Neutrophil (primary cell): ENCODE measurements around the gene GGT7.
A peak's percentile ranks its signal among the peaks of the same experiment; 100 is the strongest.

Source experiments
- H3K27ac ChIP-seq: fragments of 200-600 bp; sonication (generic); 2 replicates; pipeline ENCODE4 v1.5.1; 2016; ENCODE audit warnings: mild to moderate bottlenecking, moderate library complexity
- H3K27me3 ChIP-seq: fragments of 200-600 bp; sonication (generic); 2 replicates; pipeline ENCODE4 v1.6.0; 2016; ENCODE audit warnings: mild to moderate bottlenecking
- H3K36me3 ChIP-seq: fragments of 200-600 bp; sonication (generic); 2 replicates; pipeline ENCODE4 v1.5.1; 2017
- H3K4me1 ChIP-seq, 2 experiments: fragments of 200-600 bp in 1 of 2; sonication (generic) in 1 of 2; 1 replicate in 1 of 2; 2 replicates in 1 of 2; pipeline versions ENCODE4 v1.5.1 to v1.6.1; 2013 to 2016; ENCODE audit warnings: low read depth in 1 of 2, low read length in 1 of 2, mild to moderate bottlenecking in 1 of 2, moderate library complexity in 1 of 2; ENCODE audit not compliant: control insufficient read depth in 1 of 2, insufficient read depth in 1 of 2
- H3K4me3 ChIP-seq, 2 experiments: fragments of 200-600 bp in 1 of 2; sonication (generic) in 1 of 2; 1 replicate in 1 of 2; 2 replicates in 1 of 2; pipeline ENCODE4 v1.5.1; 2013 to 2016; ENCODE audit warnings: low read depth in 1 of 2, low read length in 1 of 2, mild to moderate bottlenecking in 1 of 2, moderate library complexity in 1 of 2
- H3K9me3 ChIP-seq: fragments of 200-600 bp; sonication (generic); 2 replicates; pipeline ENCODE4 v1.5.1; 2016
- TF ChIP-seq, protein P1 (sequence below): fragments of 200-600 bp; sonication (generic); IDR thresholded peaks from 2 replicates; pipeline ENCODE4 v1.5.1; 2016; ENCODE audit warnings: antibody characterized with exemption

The GGT7 gene

DNA sequence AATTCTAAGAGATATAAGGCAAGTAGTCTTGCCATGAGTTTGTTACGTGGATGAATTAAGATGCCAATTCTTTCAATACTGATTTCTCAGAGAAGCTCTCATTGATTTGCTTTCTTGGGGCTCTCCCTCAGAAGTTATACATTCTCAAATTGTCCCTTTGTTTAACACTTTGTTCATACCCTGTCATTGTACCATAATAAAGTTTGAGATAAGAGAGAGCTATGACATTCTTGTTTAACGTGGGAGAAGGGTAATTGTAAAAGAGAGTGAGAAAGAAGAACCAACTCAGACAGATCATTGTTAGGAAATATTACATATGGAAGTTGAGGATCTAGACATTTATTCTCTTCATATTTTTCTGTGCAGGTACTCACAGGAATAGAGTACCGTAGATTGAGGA is 22.8 kb upstream of the GGT7 start:
- TF ChIP-seq, protein P1, sequence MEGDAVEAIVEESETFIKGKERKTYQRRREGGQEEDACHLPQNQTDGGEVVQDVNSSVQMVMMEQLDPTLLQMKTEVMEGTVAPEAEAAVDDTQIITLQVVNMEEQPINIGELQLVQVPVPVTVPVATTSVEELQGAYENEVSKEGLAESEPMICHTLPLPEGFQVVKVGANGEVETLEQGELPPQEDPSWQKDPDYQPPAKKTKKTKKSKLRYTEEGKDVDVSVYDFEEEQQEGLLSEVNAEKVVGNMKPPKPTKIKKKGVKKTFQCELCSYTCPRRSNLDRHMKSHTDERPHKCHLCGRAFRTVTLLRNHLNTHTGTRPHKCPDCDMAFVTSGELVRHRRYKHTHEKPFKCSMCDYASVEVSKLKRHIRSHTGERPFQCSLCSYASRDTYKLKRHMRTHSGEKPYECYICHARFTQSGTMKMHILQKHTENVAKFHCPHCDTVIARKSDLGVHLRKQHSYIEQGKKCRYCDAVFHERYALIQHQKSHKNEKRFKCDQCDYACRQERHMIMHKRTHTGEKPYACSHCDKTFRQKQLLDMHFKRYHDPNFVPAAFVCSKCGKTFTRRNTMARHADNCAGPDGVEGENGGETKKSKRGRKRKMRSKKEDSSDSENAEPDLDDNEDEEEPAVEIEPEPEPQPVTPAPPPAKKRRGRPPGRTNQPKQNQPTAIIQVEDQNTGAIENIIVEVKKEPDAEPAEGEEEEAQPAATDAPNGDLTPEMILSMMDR: no peak
- no peak overlapping the region for H3K27ac ChIP-seq
- H3K9me3 ChIP-seq: no peaks in the 10 kb centered on the region
- H3K27me3 ChIP-seq: no peaks in the 10 kb centered on the region
- peaks cover 5 to 8% of the 10 kb centered on the region in 2 experiments for H3K4me1 ChIP-seq
- H3K4me3 ChIP-seq: no peak overlapping the region
- no peaks in the 10 kb centered on the region for H3K36me3 ChIP-seq

DNA sequence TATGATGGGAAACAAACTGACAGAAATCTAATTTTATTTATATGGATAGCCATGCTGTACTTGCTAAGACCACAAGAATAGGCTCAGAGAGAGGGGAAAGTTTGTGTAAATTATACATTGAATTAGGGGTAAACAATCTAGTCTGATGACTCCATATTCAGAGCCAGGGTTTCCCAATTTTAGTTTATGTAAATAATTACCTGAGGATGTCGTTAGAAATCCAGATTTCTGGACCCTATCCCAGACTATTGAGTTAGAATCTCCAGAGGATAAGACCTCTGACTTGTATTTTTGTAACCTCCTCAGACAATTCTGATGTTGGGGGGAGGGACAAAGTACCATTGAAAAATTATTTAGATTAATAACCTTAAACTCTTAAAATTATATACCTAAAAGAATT is 22.1 kb upstream of the GGT7 start:
- Histone ChIP-seq H3K4me3 (no peak overlapping the region), H3K9me3 (no peaks in the 10 kb centered on the region), H3K27ac (no peak overlapping the region), H3K27me3 (no peaks in the 10 kb centered on the region), H3K36me3 (no peaks in the 10 kb centered on the region), H3K4me1 (peaks cover 5 to 8% of the 10 kb centered on the region in 2 experiments)
- TF ChIP-seq, protein P1: no peak

DNA sequence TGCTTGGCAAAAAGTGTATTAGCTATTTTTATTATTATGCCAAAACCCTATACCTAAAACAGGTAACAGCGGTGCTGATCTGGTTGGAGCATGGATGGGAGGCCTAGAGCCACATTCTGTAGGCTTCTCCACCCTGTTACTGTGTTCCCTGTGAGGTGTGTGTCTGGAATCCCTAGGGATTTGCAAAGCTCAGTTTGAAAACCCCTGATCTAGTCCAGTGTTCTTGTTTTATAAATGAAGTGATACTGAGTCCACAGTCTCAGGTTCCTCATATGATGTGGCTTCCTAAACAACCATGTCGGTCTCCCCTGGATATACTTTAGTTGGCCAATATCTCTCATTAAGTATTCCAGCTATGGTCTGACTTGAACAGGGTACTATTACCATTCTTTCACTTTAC is 20.0 kb upstream of the GGT7 start:
- TF ChIP-seq, protein P1: no peak
- no peak overlapping the region for H3K27ac ChIP-seq

DNA sequence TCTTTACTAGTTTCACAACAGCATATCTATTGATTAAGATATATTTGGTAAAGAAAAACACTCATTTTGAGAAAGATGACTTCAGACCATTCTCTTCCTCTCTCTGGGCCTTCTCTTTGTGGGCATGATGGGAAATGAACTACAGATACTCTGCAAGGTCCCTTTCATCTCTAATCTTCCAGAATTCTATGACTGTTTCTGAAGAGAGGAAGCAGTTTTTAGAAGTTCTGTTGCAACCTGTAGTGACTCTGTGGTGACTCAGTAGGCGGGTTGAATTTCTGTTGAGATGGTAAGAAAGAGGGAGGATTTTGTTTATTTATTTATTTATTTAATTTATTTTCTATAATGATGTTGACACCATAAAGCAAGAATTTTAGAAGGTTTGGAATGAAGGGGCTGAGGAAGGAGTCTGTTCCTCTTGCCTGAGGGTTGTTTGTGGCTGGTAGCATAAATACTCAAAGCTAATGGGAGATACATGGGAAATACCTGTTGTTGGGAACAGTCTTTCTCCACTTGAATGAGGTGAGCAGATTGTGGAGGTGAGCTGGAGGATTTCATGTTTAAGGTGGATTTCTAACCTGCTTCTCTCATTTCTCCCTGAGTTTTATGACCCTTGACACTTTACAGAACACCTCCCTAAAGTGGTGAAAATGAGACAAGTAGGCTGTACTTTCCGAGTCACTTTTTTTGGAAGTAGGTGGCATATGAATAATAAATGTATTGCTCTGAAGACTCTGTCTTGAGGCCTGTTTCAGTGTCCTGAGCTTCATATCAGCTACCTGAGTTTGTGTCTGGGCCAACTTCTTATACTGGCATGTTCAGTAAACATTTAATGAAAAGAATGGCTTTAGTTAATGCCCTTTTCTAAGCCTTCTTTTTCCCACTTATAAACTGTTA is 18.8 kb upstream of the GGT7 start:
- Histone ChIP-seq H3K4me3 (no peak overlapping the region), H3K27ac (peak overlapping the region; percentile 38), H3K36me3 (peaks cover 5% of the 10 kb centered on the region), H3K9me3 (no peaks in the 10 kb centered on the region), H3K4me1 (peaks cover 5 to 8% of the 10 kb centered on the region in 2 experiments), H3K27me3 (no peaks in the 10 kb centered on the region)
- TF ChIP-seq, protein P1: no peak

More for the DNA sequence above, 20.0 kb upstream of the GGT7 start:
- no peak overlapping the region for H3K4me3 ChIP-seq
- H3K27me3 ChIP-seq: no peaks in the 10 kb centered on the region
- H3K4me1 ChIP-seq: peaks cover 5 to 8% of the 10 kb centered on the region in 2 experiments
- no peaks in the 10 kb centered on the region for H3K36me3 ChIP-seq
- no peaks in the 10 kb centered on the region for H3K9me3 ChIP-seq

DNA sequence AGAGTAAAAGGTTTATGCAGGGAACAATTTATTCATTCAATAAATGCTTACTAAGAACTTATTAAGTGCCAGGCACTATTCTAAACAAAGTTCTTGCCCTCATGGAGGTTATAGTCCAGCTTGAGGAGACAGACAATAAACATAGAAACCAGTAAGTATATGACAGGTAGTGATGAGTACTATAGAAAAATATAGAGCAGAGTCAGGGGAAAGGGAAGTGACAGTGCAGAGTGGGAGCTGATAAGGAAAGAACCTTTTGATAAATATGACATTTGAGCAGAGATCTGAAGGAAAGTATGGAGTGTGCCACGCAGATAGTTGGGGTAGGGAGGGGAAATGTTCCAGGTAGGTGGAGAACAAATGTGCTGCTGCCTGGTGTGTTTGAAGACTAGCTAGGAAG is 15.8 kb upstream of the GGT7 start:
- TF ChIP-seq, protein P1: no peak
- Histone ChIP-seq H3K27me3 (no peaks in the 10 kb centered on the region), H3K9me3 (no peaks in the 10 kb centered on the region), H3K4me3 (no peak overlapping the region), H3K27ac (no peak overlapping the region), H3K36me3 (peaks cover 25% of the 10 kb centered on the region), H3K4me1 (peaks cover 5 to 8% of the 10 kb centered on the region in 2 experiments)
